ENCODE results near the gene RELN. TPM values are rescaled to one million over a fixed set of nuclear protein-coding genes. Genes with fewer than 3 reads are reported as not detected.

The RELN gene
- total and polyA plus RNA-seq, 9 of the 15 experiments (the other 6 are each of a cell fraction or from before 2014, with no cell fraction given) = 12.9 to 43.2 (median 18.1) TPM

GRCh38 chr7:103597606-103598005 lies 391.9 kb downstream of the RELN start:
- 23% methylated on average over 2 of the region's 2 CpGs for WGBS (ENCODE audit: insufficient coverage, low coverage, missing lambda C conversion rate)
- Histone ChIP-seq H3K4me2 (ENCODE audit: insufficient read depth, low read length) (no peak overlapping the region), H3K9ac (ENCODE audit: insufficient read depth in 1 of 2, low read depth in 2 of 2, low read length in 2 of 2) (no peak overlapping the region), H3K9me3 (replicated peaks; ENCODE audit: control insufficient read depth, insufficient read depth, low read depth, low read length) (no peaks in the 10 kb centered on the region), H3K4me3 (no peak overlapping the region), H3K27me3 (ENCODE audit: control insufficient read depth in 2 of 2, insufficient read depth in 2 of 2, low read length in 2 of 2) (no peaks in the 10 kb centered on the region), H3K9me1 (ENCODE audit: control insufficient read depth, insufficient read depth, low read length) (no peaks in the 10 kb centered on the region), H4K20me1 (replicated peaks; ENCODE audit: control insufficient read depth, insufficient read depth, low read length) (no peaks in the 10 kb centered on the region), H3K79me2 (ENCODE audit: control insufficient read depth, insufficient read depth, low read length) (no peaks in the 10 kb centered on the region), H3K27ac (ENCODE audit: extremely low read depth, low read depth, low read length) (no peak overlapping the region), H2AFZ (ENCODE audit: low read depth, low read length) (no peak overlapping the region), H3K36me3 (ENCODE audit: control insufficient read depth, insufficient read depth, low read length) (peaks cover 2% of the 10 kb centered on the region; the same call in 1 of the 3 replicates), H3K4me1 (replicated peaks in 1 of 2; ENCODE audit: control insufficient read depth in 2 of 2, insufficient read depth in 2 of 2, low read length in 2 of 2) (no peaks in the 10 kb centered on the region)
- POLR2A ChIA-PET = no interaction called here
- no peak for FAIRE-seq
- no TSS peak for BruUV-seq (replicated peaks)
- no peak for ATAC-seq
- no peak for TF ChIP-seq PHTF2 (CRISPR knock-in tag; IDR thresholded peaks at IDR 0.05)
- no peak for TF ChIP-seq TAF9B (IDR thresholded peaks at IDR 0.05; ENCODE audit: partially characterized antibody)
- TF ChIP-seq ETV1 (tag; conservative IDR thresholded peaks at IDR 0.05; ENCODE audit: low read depth) = no peak
- in situ Hi-C loops (cut with MboI) (no loop called here), intact Hi-C loops (cut with micrococcal nuclease) (no loop called here)
- CTCF ChIA-PET (ENCODE audit: low intra/inter-chr PET ratio) = no interaction called here
- DNase-seq (ENCODE audit: extremely low read depth in 1 of 4, low spot score in 3 of 4) = no peak

- no TSS peak for BruUV-seq (replicated peaks)
- Histone ChIP-seq H3K4me3 (no peak overlapping the region), H3K36me3 (ENCODE audit: control insufficient read depth, insufficient read depth, low read length) (peaks cover 7% of the 10 kb centered on the region; the same call in 2 of the 3 replicates), H4K20me1 (replicated peaks; ENCODE audit: control insufficient read depth, insufficient read depth, low read length) (no peaks in the 10 kb centered on the region), H3K4me1 (replicated peaks in 1 of 2; ENCODE audit: control insufficient read depth in 2 of 2, insufficient read depth in 2 of 2, low read length in 2 of 2) (no peaks in the 10 kb centered on the region), H3K79me2 (ENCODE audit: control insufficient read depth, insufficient read depth, low read length) (no peaks in the 10 kb centered on the region), H3K9me1 (ENCODE audit: control insufficient read depth, insufficient read depth, low read length) (no peaks in the 10 kb centered on the region), H3K4me2 (ENCODE audit: insufficient read depth, low read length) (no peak overlapping the region), H3K27me3 (ENCODE audit: control insufficient read depth in 2 of 2, insufficient read depth in 2 of 2, low read length in 2 of 2) (no peaks in the 10 kb centered on the region), H3K9ac (ENCODE audit: insufficient read depth in 1 of 2, low read depth in 2 of 2, low read length in 2 of 2) (no peak overlapping the region), H3K27ac (ENCODE audit: extremely low read depth, low read depth, low read length) (no peak overlapping the region), H2AFZ (ENCODE audit: low read depth, low read length) (no peak overlapping the region), H3K9me3 (replicated peaks; ENCODE audit: control insufficient read depth, insufficient read depth, low read depth, low read length) (no peaks in the 10 kb centered on the region)
- intact Hi-C loops (cut with micrococcal nuclease) (no loop called here), in situ Hi-C loops (cut with MboI) (no loop called here)
- ATAC-seq = no peak
- CTCF ChIA-PET (ENCODE audit: low intra/inter-chr PET ratio) = no interaction called here
- FAIRE-seq = no peak
- WGBS (ENCODE audit: insufficient coverage, low coverage, missing lambda C conversion rate) = 50% methylated on average over 5 of the region's 5 CpGs
- POLR2A ChIA-PET = no interaction called here
- TF ChIP-seq ADNP (tag; IDR thresholded peaks at IDR 0.05) = no peak
- no peak for TF ChIP-seq NR0B1 (IDR thresholded peaks at IDR 0.05; ENCODE audit: partially characterized antibody)
- peak; percentile 43; the same call in 1 of the 2 replicates for TF ChIP-seq JUND (IDR thresholded peaks at IDR 0.05; ENCODE audit: borderline replicate concordance, low read depth, low read length)
- TF ChIP-seq JUND (tag; IDR thresholded peaks at IDR 0.05; ENCODE audit: borderline replicate concordance, low read depth, low read length) = peak; percentile 26; the same call in 1 of the 3 replicates
- TF ChIP-seq ATF7 (IDR thresholded peaks at IDR 0.05) = peak; percentile 53
- peak; percentile 85 for TF ChIP-seq ATF3 (IDR thresholded peaks at IDR 0.05)
- no peak for TF ChIP-seq ATF3 (CRISPR knock-in tag; conservative IDR thresholded peaks at IDR 0.05)
- no peak for DNase-seq (ENCODE audit: extremely low read depth in 1 of 4, low spot score in 3 of 4)
These were observed 395.3 kb downstream of the RELN start for GRCh38 chr7:103594186-103594585.
